ENCODE results near the gene COL9A3. TPM values are rescaled to one million over a fixed set of nuclear protein-coding genes. Genes with fewer than 3 reads are reported as not detected.
A peak's percentile ranks its signal among the peaks of the same experiment; 100 is the strongest.
"Not testable (repeated sequence)": the region's sequence is repeated elsewhere in the genome, so short reads cannot be mapped to it uniquely, and the experiment has no call there.

COL9A3 gene
- total RNA-seq, 2 donors from 2014 or later = 2.3 to 2.8 TPM

DNA sequence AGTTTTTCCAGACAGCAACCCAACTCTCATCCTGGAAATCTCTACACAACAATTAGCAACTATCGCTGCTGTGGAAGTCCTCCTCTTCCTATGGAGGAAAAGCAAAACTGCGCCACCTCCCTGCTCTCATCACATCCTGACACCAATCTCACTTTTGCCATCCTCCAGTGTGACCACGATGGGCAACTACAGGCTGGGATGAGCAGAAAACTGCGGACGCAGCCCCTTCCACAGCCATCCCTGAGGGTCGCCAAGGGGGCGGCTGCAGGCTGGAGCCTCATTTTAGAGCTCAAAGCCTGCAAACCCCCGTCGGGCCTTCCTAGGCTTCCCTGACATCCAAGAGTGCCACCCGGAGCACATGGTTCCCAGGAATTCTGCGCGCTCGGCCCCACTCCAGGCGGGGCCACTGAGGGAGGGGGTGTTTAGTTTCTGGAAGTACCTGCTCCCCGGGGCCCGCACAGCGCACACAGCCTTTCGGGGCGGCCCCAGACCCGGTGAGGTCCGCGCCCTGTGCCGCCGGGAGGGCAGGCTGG lies 43.6 kb downstream of the COL9A3 start:
- ATAC-seq (no peak), DNase-seq (no peak)
- intact Hi-C loops (cut with DNase I, micrococcal nuclease) = no loop called here

GRCh38 chr20:62860924-62861691 lies 44.3 kb downstream of the COL9A3 start:
- DNase-seq = peak in 1 of 2 donors; percentile 32
- intact Hi-C loops (cut with DNase I, micrococcal nuclease) = no loop called here

DNA sequence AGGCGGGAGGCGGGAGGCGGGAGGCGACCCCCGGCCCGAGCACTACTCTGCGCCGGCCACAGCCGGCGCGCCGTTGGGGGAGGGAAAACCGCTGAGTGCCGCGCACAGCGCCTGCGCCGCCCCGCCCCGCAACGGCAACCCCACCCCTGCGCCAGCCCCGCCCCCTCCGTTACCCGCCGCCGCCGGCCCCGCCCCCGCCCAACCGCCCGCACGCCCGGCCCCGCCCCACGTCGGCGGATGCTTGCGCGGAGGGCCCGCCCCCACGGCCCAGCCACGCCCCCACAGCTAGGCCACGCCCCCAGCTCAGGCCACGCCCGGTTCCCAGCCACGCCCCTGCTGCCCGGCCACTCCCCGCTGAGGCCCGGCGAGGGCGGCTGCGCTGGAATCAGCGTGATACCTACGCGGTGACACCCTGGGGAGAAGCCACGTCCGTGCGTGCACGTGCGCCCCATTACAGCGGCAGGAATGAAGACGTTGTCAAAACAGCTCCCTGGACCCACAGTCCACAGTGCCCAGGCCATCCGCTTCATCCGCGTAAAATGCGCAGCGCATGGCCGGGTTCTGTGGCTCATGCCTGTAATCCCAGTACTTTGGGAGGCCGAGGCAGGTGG lies 45.0 kb downstream of the COL9A3 start, which contains the start of gene TCFL5:
TCFL5 (minus strand) TSS at position 97 of the 611 bp plus-strand sequence. CDS start 152 bp downstream, outside the sequence.
- intact Hi-C loops (cut with DNase I, micrococcal nuclease) = no loop called here
- peak; percentile 97 for ATAC-seq
- peak; percentile 88 to 89 for DNase-seq

More at GRCh38 chr20:62860924-62861691, 44.3 kb downstream of the COL9A3 start:
- ATAC-seq = peak; percentile 11

- ATAC-seq = no peak
- intact Hi-C loops (cut with DNase I, micrococcal nuclease) = no loop called here
- DNase-seq = no peak
Measured at GRCh38 chr20:62864207-62864606, 47.4 kb downstream of the COL9A3 start.

DNA sequence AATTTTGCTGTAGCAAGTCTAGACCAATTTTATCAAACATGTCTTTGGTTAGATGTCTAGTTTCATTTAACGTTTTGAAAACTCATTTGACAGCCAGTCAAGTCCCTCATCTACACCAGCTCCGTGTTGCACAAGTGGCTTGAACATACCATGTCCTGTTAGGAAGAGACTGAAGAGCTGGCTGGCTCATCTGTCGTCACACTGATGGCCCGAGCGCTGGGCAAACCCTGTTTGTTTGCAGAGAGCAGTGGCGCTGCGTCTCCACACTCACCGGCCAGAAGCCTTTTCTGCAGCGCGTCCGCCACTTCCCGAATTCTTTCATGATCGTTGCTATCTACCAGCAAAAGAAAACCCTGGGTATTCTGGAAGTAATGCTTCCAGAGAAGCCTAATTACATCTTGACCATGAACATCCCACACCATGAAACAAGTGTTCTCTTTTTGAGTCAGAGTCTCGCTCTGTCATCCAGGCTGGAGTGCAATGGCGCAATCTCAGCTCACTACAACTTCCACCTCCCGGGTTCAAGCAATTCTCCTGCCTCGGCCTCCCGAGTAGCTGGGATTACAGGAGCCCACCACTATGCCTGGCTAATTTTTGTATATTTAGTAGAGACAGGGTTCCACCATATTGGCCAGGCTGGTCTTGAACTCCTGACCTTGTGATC lies 55.5 kb downstream of the COL9A3 start:
- ATAC-seq = no peak
- intact Hi-C loops (cut with DNase I, micrococcal nuclease) = loop anchor here in 1 of 2 donors (2.0 kb wide), 1 partner anchor 28 kb away; no protein-coding TSS in a partner anchor

GRCh38 chr20:62872862-62873261 lies 56.0 kb downstream of the COL9A3 start:
- DNase-seq (no peak), ATAC-seq (no peak)
- intact Hi-C loops (cut with DNase I, micrococcal nuclease) = loop anchor here in 1 of 2 donors (2.0 kb wide), 1 partner anchor 28 kb away; no protein-coding TSS in a partner anchor

More for the DNA sequence above, 55.5 kb downstream of the COL9A3 start:
- DNase-seq = no peak

- ATAC-seq (no peak), DNase-seq (no peak)
- intact Hi-C loops (cut with DNase I, micrococcal nuclease) = loop anchor here in 1 of 2 donors (2.0 kb wide), 1 partner anchor 28 kb away; no protein-coding TSS in a partner anchor
Measured at GRCh38 chr20:62873280-62873679, 56.4 kb downstream of the COL9A3 start.

- peak; percentile 60 to 73 for DNase-seq
- intact Hi-C loops (cut with DNase I, micrococcal nuclease) = loop anchor here in 1 of 2 donors (2.0 kb wide), 1 partner anchor 27 kb away; no protein-coding TSS in a partner anchor
- not testable (repeated sequence) for ATAC-seq
Measured at GRCh38 chr20:62873681-62874031, 56.8 kb downstream of the COL9A3 start.

DNA sequence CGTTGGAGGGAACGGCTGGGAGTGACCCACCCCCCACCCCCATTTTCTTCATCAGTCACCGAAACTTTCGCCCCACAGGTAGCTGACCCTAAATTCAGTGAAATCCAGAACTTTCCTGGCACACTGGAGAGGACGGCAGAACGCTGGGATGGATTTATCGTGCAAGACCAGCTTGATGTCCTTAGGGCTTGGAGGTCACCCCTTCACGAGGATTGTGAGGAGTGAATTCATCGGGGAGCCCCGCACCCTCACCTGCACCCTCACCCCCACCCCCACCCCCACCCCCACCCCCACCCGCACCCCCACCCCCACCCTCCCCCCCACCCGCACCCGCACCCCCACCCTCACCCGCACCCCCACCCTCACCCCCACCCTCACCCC lies 58.1 kb downstream of the COL9A3 start:
- DNase-seq (no peak), ATAC-seq (no peak)
- intact Hi-C loops (cut with DNase I, micrococcal nuclease) = no loop called here

- ATAC-seq = peak; percentile 92
- intact Hi-C loops (cut with DNase I, micrococcal nuclease) = no loop called here
- DNase-seq = peak; percentile 71 to 76
Measured at GRCh38 chr20:62875419-62876361, 58.8 kb downstream of the COL9A3 start.

DNA sequence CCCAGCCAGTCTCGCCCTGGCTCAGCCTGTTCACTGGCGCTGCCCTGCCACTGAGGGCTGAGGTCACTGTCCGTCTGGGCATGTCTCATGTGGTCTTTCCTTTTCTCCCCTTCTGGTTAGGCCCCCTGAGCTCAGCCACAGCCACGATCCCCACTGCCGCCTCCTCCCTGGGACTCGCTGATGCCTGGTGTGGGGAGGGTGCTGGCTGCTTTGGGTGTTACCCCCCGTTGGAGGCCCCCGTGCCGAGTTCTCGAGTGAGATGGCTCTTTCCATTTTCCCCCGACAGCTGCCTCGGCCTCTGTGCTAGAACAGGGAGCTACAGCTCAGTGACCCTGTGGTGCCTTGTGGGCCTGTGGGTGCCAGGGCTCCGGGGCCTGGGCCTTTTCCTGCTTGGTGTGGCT lies 59.7 kb downstream of the COL9A3 start:
- DNase-seq (no peak), ATAC-seq (peak; percentile 2)
- intact Hi-C loops (cut with DNase I, micrococcal nuclease) = no loop called here

DNA sequence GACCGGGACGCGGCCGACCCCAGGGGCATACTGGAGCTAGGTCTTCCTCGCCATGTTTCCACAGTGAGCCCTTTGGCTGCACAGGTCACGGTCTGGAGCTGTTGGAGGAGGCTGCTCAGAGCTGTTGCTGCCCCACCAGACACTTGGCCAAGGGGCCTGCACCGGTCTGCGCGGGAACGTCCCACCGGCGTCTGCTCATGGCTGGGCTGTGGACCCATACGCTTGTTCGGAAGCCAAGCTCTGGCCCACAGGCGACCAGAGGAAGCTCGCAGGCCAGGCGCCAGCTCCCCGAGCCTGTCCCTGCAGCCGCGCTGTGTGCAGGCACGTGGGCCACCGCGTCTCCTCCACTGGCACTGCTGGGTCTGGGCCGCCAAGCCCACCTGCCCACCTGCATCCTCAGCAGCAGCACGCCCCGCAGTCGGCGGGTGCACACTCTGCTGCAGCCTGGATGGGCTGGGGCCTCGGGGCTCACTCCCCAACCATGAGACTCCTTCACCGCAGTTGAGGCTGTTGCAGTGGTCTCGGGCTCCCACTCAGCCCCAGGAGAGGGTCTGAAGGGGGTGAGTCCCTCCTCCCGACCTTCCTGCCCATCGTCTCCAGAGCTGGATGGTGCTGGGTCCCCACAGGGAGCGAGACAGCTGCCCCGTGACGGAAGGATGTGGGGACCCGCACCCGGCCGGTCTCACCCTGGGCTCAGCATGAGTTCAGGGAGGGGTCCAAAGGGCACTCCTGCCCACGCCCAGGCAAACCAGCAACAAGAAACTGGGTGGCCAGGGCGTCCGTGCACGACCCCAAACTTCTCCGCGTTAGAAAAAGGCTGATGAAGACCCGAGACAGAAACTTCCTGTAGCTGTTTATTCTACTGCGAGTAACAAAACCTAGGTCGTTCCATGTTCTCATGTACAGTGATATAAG lies 60.3 kb downstream of the COL9A3 start:
- DNase-seq (peak; percentile 41 to 71), ATAC-seq (peak; percentile 5)
- intact Hi-C loops (cut with DNase I, micrococcal nuclease) = no loop called here

DNA sequence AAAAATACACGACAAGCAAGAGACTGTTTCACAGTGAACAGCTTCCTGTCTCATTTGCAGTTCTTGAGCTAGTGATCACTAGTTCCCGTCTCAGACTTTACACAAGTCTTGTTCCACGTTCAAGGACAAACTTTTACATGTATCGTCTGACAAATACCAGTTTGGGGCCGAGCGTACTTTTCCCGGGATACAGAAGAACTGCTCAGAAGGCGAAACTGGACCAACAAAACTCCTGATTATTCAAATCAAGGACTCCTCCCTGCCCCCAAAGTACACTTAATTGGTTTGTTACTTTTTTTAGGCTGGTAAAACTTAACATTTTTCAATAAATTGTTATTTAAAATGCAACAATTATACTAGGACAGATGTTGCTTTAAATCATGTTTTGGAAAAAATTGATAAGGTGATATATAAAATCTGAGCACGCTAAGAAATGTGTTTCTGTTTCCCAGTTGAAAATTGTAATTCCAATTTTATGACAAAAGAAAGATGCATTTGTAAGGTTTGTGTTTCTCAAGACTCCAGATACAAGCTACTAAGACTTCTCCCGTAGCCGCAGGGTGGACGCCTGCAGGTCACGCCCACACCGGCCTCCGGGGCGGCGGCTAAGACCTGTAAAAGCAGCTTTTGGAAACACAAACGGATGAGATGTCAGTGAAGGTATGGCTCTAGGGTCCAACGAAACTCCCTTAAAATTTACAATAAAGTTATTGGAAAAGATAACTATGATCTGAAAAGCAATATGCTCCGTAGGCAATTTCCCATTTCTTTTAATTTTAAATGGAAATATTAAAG lies 61.6 kb downstream of the COL9A3 start:
- intact Hi-C loops (cut with DNase I, micrococcal nuclease) = no loop called here
- DNase-seq (no peak), ATAC-seq (no peak)

- intact Hi-C loops (cut with DNase I, micrococcal nuclease) = no loop called here
- DNase-seq = no peak
- ATAC-seq = no peak
Measured at GRCh38 chr20:62879275-62880146, 62.7 kb downstream of the COL9A3 start.

DNA sequence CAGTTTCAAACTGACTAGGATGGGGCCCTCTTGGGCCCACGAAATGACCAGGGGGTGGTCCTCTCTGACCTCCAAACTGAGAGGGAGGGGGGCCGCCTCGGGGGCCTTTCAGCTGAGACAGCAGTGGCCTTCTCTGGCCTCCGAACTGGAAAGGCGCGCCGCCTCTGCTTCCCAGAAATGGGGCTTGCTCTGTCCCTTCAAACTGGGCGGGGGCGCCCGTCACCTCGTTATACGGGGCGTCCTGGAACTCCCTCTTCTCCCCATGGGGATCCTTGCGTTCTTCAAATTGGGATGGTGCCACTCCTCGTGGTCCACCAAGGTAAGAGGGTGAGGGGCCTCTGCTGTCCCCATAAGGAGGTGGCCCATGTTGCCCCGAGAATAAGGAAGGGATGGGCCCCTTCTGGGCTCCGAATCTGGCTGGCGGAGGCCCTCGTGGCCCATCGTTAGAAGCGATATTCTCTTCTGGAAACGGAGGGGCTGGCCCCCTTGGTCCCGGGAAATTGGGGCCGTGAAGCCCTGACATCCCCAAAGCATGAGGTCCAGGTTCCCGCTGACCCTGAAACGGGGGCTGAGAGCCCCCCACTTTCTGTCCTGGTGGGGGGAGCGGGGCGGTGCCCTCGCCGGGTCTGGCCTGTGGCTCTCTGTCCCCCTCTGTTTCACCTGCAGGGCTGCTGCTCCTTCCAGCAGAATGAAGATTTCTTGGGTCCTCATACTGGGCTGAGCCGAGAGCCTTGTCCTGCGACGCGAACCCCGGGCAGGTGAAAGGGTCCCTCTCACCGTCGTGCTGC lies 63.5 kb downstream of the COL9A3 start:
- DNase-seq (no peak), ATAC-seq (no peak)
- intact Hi-C loops (cut with DNase I, micrococcal nuclease) = no loop called here

Measured in left colon (tissue), 2 donors.